Activated T-cell treated with anti-CD3 and anti-CD28 coated beads for 24 hours (primary cell): ENCODE measurements around the gene BOLA2.
"Not testable (repeated sequence)": the region's sequence is repeated elsewhere in the genome, so short reads cannot be mapped to it uniquely, and the experiment has no call there.

Experiments
- DNase-seq: peaks from one replicate; pipeline ENCODE4 v3.0.0-alpha.2; 2020; ENCODE audit warnings: low read depth

The BOLA2 gene

DNA sequence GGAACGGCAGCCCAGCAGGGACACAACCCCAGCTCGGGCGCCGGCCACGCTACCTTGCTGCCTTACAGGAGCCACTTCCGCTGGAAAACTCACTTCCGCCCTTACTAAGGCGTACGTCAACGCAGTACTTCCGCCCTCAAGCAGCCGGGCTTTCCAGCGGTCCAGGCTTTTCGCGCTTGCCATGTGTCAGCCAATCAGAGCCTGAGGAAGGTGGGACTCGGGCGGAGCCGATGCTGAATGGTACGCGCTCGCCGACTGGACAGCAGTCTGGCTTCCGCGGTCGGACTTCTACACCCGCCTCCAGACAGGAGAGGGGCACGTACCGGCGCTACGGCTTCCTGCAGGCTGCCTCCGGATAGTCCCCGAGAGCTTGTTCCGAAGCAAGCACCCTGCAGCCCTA lies at the start of gene BOLA2, which contains the start of gene SLX1B:
Gene BOLA2, minus strand, starts transcription at position 83 of the 400 bp plus-strand sequence. CDS start 98 bp downstream, outside the sequence.
Gene SLX1B, plus strand, starts transcription at position 265 of the 400 bp plus-strand sequence.
- not testable (repeated sequence) for DNase-seq

DNA sequence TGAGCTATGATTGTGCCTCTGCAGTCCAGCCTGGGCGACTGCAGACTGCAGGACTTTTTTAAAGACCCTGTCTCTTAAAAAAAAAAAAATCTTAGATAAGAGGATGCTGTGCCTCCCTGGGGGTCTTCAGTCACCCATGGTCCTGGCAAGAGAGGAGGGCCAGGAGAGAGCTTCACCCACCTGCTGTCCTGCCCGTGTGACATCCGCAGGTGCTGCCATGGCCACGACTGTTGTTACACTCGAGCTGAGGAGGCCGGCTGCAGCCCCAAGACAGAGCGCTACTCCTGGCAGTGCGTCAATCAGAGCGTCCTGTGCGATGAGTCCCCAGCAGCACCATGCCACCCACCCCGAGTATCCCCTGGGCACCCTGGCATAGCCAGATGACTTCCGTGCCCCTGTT lies 28.1 kb upstream of the BOLA2 start:
- DNase-seq, result not testable (repeated sequence)

DNA sequence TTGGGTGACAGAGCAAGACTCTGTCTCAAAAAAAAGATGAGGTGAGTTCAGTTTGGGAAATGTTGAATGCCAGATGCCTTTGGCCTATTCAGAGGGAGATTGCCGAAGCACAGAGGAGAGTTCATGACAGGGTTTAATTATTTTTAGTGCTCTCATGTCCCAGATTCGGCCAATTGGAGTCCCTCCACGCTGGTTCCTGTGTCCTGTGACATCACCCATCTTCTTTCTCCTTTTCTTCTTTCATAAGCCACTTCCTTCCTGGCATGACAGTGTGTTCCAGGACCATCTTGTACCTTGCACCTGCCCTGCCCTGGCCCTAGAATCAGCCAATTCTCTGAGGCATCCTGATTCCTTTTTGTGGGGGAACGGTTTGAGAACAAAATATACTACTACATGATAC lies 17.9 kb upstream of the BOLA2 start:
- DNase-seq, result not testable (repeated sequence)

DNA sequence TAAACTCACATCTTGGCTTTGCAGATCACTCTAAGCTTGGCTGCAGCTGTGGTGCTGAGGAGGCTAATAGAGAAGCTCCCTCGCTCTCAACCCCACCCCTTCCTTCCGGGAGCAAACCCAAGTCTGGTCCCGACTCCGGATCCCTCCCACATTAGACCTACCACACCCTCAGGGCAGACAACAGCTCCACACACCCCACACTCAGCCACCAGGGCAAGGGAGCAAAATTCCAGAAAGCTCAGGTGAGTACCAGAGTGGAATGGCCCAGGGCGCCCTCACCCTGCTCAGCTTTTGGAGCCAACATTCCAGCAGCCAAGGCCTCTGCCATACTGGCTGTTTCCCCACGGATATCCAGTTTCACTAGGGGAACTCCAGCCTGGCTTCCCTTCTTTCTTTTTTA lies 15.5 kb upstream of the BOLA2 start:
- peak; percentile 21 for DNase-seq

DNA sequence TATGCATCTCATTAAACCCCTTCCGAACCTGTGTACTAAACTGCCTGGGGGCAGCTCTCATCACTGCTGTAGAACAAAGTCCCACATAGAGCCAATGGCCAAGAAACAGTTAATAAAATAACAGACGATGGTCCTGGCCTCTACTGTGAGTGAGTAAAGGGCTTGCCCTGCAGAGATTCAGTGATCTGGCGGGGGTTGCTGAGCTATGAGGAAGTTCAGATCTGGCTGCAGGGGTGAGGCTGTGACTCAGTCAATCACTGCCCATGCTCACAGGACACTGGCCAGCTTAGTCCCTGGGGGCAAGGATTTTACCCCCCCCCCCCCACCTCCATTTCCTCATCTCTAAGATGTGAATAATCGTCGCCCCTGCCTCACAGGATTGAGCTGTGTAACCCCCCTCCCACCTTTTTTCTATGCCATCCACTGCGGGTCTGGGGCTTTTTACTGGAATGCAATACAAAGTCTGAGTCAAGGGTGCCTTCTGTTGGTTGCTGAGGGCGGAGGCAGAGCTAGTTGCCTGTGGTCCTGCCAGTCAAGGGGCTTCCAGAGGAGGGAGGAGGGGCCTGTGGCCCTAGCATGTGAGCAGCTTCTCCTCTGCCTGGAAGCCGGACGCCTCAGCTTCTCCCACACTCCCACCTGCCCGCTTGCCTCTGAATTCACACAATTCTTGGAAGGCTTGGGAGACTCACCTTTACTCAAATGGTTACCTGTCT lies 13.7 kb upstream of the BOLA2 start:
- DNase-seq, result not testable (repeated sequence)

DNA sequence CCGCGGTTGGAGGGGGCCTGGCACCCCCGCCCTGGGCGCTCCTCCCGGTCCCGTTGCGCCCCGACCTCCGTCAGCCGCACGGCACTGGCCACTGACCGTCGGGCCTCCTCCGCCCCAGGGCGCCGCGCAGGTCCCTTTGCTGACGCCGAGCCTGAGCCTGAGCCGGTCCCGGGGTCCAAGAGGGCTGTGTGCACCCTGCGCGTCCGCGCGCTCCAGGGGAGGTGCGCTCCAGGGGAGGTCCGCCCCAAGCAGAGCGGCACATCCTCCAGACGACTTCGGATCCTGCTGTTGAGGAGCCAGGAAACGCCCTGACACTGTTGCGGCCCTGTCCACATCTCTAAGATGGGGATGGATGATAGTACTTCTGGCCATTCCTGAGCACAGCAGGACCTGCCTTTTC lies 12.8 kb upstream of the BOLA2 start:
- DNase-seq, result not testable (repeated sequence)

DNA sequence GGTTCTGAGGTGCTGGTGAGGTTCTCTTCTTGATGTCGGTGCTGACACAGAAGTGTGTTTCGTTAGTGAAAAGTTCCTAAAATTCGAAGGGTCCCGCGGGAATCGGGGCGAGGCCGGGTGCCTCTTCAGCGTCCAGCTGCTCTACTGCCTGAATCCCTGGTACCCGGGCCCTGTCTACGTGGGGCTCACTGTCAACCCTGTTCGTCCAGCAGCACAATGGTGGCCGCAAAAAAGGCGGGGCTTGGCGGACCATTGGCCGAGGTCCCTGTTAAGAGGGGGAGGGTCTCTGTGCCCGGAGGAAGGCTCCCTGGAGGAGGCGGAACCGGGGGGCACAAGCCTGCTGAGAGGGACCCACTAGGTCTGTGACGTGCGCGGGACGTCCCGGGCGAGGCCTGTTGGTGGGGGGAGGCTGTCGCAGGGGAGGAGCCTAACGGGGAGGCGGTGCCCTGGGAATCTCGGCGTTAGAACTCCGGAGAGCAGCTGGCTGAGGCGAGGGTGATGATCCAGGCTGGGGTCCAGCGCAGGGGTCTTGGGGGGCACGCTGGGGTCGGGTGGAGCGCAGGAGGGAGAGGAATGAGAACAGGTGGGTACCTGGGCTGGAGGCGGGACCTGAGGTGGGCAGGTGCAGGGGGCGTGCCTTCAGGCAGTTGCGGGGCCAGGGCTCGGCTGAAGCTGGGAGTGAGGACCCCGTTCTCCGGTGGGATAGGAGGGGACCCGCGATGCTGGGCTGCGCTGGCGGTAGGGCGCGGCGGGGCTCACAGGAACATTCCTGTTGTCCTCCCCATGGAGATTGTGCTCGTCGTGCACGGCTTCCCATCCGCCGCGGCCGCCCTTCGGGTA lies 12.1 kb upstream of the BOLA2 start:
- DNase-seq, result not testable (repeated sequence)

DNA sequence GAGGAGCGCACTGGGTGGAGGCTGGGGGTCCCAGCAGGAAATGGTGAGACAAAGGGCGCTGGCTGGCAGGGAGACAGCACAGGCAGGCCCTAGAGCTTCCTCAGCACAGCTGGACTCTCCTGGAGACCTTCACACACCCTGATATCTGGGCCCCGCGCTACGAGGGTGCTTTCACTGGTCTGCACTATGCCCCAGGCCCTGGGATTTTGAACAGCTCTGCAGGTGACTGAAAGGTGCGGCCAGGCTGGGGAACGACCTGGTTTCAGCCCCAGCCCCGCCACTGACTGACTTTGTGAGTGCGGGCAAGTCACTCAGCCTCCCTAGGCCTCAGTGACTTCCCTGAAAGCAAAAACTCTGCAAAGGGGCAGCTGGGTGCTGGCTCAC lies 6.5 kb upstream of the BOLA2 start:
- not testable (repeated sequence) for DNase-seq

DNA sequence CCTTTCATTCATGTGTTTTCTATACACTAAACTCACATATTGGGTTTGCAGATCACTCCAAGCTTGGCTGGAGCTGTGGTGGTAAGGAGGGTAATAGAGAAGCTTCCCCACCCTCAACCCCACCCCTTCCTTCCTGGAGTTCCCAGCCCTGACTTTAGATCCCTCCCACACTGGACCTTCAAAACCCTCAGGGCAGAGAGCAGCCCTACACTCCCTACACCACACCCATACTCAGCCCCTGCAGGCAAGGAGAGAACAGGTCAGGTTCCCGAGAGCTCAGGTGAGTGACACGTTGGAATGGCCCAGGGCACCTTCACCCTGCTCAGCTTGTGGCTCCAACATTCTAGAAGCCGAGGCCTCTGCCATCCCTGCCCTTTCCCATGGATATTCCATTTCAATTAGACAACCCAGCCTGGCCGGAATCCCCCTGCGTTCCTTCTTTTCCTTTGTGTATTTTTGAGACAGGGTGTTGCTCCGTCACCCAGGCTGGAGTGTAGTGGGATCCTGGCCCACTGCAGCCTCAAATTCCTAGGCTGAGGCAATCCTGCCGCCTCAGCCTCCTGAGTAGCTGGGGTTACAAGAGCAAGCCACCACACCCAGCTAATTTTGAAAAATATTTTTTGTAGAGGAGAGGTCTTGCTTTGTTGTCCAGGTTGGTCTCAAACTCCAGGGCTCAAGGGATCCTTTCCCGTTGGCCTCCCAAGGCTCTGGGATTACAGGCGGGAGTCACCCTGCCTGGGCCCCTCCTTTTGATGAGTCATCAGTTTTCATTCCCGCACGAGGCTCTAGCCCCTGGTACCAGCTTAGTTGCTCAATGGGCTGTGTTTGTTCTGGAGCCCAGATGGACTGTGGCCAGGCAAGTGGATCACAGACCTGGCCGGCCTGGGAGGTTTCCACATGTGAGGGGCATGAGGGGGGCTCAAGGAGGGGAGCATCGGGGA lies 5.8 kb upstream of the BOLA2 start, which contains the start of gene SULT1A4:
Gene SULT1A4, plus strand, starts transcription at position 208 of the 941 bp plus-strand sequence. CDS start 1,473 bp downstream, outside the sequence.
- DNase-seq, result not testable (repeated sequence)

DNA sequence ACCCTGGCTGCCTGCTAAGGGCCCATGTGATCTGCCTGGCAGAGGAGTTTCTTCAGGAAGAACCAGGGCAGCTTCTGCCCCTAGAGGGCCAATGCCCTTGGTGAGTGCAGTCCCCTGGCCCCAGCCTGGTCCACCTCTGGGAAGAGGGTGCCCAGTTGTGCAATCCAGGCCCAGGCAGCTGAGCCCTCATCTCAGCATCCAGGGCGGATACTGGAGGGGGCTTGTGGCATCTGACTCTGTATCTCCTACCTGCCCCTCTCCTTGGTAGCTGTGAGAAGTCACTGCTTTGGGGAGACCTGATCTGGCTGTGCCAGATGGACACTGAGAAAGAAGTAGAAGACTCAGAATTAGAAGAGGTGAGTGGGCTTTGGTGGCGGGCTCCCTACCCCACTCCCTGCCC lies 3.5 kb upstream of the BOLA2 start:
- not testable (repeated sequence) for DNase-seq

DNA sequence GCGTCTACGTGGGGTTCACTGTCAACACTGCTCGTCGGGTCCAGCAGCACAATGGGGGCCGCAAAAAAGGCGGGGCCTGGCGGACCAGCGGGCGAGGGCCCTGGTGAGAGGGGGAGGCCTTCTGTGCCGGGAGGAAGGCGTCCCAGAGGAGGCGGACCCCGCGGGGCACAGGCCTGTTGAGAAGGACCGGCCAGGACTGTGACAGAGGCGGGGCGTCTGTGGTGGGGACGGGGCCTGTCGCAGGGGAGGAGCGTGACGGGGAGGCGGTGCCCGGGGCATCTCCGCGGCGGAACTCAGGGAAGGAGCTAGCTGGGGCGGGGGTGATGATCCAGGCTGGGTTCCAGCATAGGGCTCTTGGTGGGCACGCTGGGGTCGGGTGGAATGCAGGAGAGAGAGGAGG lies 677 bp upstream of the BOLA2 start:
- DNase-seq, result not testable (repeated sequence)

DNA sequence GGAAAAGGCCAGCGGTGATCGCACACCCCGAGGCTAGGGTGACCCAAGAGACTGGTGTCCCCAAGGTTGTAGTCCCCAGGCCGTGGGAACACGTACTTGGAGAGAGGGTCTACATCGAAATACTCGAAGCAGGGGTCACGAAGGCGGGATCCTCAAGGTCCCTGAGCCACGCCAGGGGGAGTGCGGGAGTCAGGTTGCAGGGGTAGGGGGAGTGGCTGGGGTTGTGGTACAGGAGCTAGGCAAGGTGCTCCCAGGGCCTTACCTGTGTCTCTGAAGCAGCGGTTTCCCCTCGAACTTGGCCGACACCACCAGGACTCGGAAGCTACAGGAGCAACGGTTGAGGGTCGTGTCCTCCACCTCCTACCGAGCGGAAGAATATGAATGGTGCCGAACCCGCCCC lies 397 bp downstream of the BOLA2 start:
- DNase-seq, result not testable (repeated sequence)

DNA sequence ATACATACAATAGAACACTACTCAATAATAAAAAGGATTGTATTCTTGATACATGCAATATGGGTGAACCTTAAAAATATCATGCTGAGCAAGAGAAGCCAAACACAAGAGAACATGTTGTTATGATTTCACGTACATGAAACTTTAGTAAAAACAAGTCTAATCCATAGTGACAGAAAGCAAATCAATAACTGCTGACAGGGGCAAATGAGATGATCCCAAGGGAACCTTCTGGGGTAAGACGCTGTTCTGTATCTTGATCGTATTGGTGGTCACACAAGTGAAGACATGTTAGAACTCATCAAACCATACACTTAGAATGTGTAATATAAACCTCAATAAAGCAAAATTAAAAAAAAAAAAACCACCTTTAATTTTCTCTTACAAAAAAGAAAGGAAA lies 28.8 kb downstream of the BOLA2 start:
- DNase-seq, result not testable (repeated sequence)

DNA sequence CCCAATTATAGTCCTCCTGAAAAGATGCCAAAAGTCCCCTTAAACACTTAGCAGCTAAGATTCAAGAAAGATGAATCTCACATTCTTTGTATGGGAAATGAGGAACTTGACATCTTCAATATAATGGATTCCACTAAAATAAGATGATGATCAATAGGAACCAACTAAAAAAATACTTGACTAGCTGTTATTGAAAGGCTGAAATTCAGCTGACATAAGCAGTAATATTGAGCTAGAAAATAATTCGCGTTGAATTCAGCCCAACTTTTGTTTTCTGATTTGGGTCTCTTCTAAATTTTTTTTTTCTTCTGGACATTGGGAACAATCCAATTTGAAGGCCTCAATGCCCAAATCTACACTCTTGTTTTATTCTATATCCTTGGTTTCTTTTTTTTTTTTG lies 30.6 kb downstream of the BOLA2 start:
- not testable (repeated sequence) for DNase-seq

DNA sequence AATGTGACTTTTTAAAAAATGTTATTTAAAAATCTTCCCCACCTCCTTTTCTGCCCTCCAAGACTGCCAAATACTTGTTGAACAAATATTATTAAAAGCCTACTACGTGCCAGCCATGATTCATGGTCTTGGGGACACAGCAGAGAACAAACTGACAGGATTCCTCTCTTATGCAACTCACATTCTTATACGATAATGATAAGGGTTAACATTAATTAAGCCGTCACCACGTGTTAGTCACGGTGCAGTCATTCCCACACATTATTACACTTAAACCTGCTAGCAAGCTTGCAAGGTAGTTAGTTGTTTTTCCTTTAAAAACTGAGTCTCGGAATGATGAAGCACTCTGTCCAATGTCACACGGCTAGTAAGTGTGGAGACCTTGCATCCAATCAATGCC lies 48.9 kb downstream of the BOLA2 start:
- DNase-seq, result not testable (repeated sequence)
